PFSK-1 (cell line): ENCODE data around the gene FAM219B.

Source experiments
- FOXP2 ChIP-seq: optimal IDR thresholded peaks from 2 replicates; pipeline ENCODE3; 2011; ENCODE audit warnings: borderline replicate concordance, control low read depth, inconsistent platforms; ENCODE audit not compliant: insufficient read depth; ENCODE audit errors: extremely low read length, extremely low read depth
- POLR2AphosphoS5 ChIP-seq: IDR thresholded peaks from 2 replicates; pipeline ENCODE4 v1.6.1; 2012; ENCODE audit warnings: low read depth, mild to moderate bottlenecking, control low read depth, low read length, moderate library complexity
- SIN3A ChIP-seq: IDR thresholded peaks from 2 replicates; pipeline ENCODE4 v1.6.1; 2012; ENCODE audit warnings: mild to moderate bottlenecking, low read length, moderate library complexity, borderline replicate concordance; ENCODE audit not compliant: insufficient read depth
- TAF1 ChIP-seq: IDR thresholded peaks from 2 replicates; pipeline ENCODE4 v1.6.1; 2012; ENCODE audit warnings: low read length, control low read depth, borderline replicate concordance; ENCODE audit not compliant: insufficient read depth
- TF ChIP-seq, protein P1 (sequence below), 2 experiments: IDR thresholded peaks; 2 replicates each; pipeline versions ENCODE4 v1.6.1 to v1.8.0; 2011 to 2012; ENCODE audit warnings: low read depth in 2 of 2, low read length in 2 of 2, control low read depth in 1 of 2, inconsistent platforms in 1 of 2, mild to moderate bottlenecking in 1 of 2, moderate library complexity in 1 of 2; ENCODE audit not compliant: insufficient read depth in 1 of 2

FAM219B gene

DNA sequence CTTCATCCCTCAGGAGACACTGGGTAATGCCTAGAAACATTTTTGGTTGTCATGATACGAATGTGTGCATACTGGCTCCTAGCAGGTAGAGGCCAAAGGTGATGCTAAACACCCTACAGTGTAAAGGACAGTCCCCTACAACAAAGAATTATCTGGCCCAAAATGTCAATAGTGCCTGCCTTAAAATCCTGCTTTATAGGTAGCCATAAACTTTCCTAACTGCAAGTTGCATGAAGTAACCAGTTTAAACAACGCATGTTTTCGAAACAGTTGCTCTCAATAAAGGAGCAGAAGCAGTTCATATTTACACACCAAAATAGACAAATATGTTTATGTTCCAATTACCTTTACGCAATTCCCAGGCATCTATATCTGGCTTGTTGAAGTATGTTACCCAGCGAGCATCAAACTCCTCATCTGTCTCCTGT lies 22.1 kb upstream of the FAM219B start:
- TF ChIP-seq, protein P1, sequence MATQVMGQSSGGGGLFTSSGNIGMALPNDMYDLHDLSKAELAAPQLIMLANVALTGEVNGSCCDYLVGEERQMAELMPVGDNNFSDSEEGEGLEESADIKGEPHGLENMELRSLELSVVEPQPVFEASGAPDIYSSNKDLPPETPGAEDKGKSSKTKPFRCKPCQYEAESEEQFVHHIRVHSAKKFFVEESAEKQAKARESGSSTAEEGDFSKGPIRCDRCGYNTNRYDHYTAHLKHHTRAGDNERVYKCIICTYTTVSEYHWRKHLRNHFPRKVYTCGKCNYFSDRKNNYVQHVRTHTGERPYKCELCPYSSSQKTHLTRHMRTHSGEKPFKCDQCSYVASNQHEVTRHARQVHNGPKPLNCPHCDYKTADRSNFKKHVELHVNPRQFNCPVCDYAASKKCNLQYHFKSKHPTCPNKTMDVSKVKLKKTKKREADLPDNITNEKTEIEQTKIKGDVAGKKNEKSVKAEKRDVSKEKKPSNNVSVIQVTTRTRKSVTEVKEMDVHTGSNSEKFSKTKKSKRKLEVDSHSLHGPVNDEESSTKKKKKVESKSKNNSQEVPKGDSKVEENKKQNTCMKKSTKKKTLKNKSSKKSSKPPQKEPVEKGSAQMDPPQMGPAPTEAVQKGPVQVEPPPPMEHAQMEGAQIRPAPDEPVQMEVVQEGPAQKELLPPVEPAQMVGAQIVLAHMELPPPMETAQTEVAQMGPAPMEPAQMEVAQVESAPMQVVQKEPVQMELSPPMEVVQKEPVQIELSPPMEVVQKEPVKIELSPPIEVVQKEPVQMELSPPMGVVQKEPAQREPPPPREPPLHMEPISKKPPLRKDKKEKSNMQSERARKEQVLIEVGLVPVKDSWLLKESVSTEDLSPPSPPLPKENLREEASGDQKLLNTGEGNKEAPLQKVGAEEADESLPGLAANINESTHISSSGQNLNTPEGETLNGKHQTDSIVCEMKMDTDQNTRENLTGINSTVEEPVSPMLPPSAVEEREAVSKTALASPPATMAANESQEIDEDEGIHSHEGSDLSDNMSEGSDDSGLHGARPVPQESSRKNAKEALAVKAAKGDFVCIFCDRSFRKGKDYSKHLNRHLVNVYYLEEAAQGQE (IDR thresholded peaks at IDR 0.05; ENCODE audit: insufficient read depth in 1 of 2, low read depth in 2 of 2, low read length in 2 of 2), result no peak
- TF ChIP-seq TAF1 (no peak), SIN3A (no peak), FOXP2 (no peak), POLR2AphosphoS5 (no peak)

GRCh38 chr15:74924525-74924924 lies 17.9 kb upstream of the FAM219B start:
- TF ChIP-seq POLR2AphosphoS5, result no peak
- no peak for TF ChIP-seq SIN3A
- TF ChIP-seq FOXP2, result no peak

DNA sequence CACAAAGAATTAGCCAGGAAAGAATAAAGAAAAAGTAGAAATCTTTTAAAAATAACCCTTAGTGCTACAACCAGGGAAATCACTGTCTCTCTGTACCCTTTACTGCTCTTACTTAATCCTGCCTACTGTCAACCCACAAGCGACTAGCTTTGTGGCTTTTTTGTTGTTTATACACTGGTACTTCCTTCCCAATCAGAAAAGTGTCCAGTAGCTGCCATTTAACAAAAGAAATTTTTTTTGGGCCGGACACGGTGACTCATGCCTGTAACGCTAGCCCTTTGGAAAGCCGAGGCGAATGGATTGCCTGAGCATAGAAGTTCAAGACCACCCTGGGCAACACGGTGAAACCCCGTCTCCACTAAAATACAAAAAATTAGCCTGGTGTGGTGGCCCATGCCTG lies 13.8 kb upstream of the FAM219B start:
- TF ChIP-seq TAF1, result no peak
- TF ChIP-seq, protein P1 (IDR thresholded peaks at IDR 0.05; ENCODE audit: insufficient read depth in 1 of 2, low read depth in 2 of 2, low read length in 2 of 2), result no peak
- no peak for TF ChIP-seq SIN3A

DNA sequence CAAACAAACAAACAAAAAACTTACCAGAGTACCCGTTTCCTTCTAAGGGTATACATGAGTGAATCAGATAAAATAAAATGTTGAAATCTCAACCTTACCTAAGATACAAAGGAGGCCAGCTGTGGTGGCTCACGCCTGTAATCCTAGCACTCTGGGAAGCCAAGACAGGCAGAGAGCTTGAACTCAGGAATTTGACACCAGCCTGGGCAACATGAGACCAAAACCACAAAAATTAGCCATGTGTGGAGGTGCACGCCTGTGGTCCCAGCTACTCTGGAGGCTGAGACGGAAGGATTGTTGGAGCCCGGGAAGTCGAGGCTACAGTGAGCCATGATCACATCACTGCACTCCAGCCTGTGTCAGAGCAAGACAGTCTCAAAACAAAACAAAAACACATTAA lies 11.0 kb upstream of the FAM219B start:
- TF ChIP-seq TAF1 (no peak), SIN3A (no peak), FOXP2 (no peak), POLR2AphosphoS5 (no peak)
- TF ChIP-seq, protein P1 (IDR thresholded peaks at IDR 0.05; ENCODE audit: insufficient read depth in 1 of 2, low read depth in 2 of 2, low read length in 2 of 2), result no peak

GRCh38 chr15:74913041-74913440 lies 6.4 kb upstream of the FAM219B start:
- no peak for TF ChIP-seq TAF1
- TF ChIP-seq FOXP2, result no peak
- TF ChIP-seq SIN3A, result no peak
- TF ChIP-seq, protein P1 (IDR thresholded peaks at IDR 0.05; ENCODE audit: insufficient read depth in 1 of 2, low read depth in 2 of 2, low read length in 2 of 2), result no peak
